Activated CD4-positive, alpha-beta T cell treated with anti-CD3 and anti-CD28 coated beads for 1 hour (primary cell): Measurements from ENCODE around the gene OR7C2.
"Not testable (repeated sequence)": the region's sequence is repeated elsewhere in the genome, so short reads cannot be mapped to it uniquely, and the experiment has no call there.

Experiments
- DNase-seq: peaks from one replicate; pipeline ENCODE4 v3.0.0-alpha.2; 2020

Gene OR7C2

GRCh38 chr19:14941189-14941588 lies at the start of gene OR7C2:
Gene OR7C2, plus strand, starts transcription at chr19:14941489. Its CDS starts 0 bp downstream, at chr19:14941489.
- DNase-seq = no peak

GRCh38 chr19:14901675-14902260 lies 39.5 kb upstream of the OR7C2 start:
- DNase-seq = no peak

- no peak for DNase-seq
These were observed 34.6 kb upstream of the OR7C2 start for GRCh38 chr19:14906711-14907110.

GRCh38 chr19:14915116-14915515 lies 26.2 kb upstream of the OR7C2 start:
- DNase-seq = no peak

- no peak for DNase-seq
These were observed 24.4 kb upstream of the OR7C2 start for GRCh38 chr19:14916848-14917247.

GRCh38 chr19:14933506-14933905 lies 7.8 kb upstream of the OR7C2 start:
- DNase-seq = no peak

- DNase-seq = no peak
These were observed 1.0 kb upstream of the OR7C2 start for GRCh38 chr19:14940266-14940665.

GRCh38 chr19:14943601-14944000 lies 2.3 kb downstream of the OR7C2 start:
- no peak for DNase-seq

- DNase-seq = no peak
These were observed 3.2 kb downstream of the OR7C2 start for GRCh38 chr19:14944456-14944855.

GRCh38 chr19:14949413-14949812 lies 8.1 kb downstream of the OR7C2 start:
- DNase-seq = not testable (repeated sequence)

- no peak for DNase-seq
These were observed 8.6 kb downstream of the OR7C2 start for GRCh38 chr19:14949876-14950275.

GRCh38 chr19:14950421-14950820 lies 9.1 kb downstream of the OR7C2 start:
- no peak for DNase-seq

- no peak for DNase-seq
These were observed 11.5 kb downstream of the OR7C2 start for GRCh38 chr19:14952767-14953166.

- DNase-seq = no peak
These were observed 12.9 kb downstream of the OR7C2 start for GRCh38 chr19:14954071-14954655.

- DNase-seq = no peak
These were observed 16.2 kb downstream of the OR7C2 start for GRCh38 chr19:14957464-14957863.

GRCh38 chr19:14959263-14959662 lies 18.0 kb downstream of the OR7C2 start:
- no peak for DNase-seq

- no peak for DNase-seq
These were observed 20.8 kb downstream of the OR7C2 start for GRCh38 chr19:14961956-14962685.

GRCh38 chr19:14968247-14968646 lies 27.0 kb downstream of the OR7C2 start:
- no peak for DNase-seq

GRCh38 chr19:14971474-14971873 lies 30.2 kb downstream of the OR7C2 start:
- no peak for DNase-seq

- no peak for DNase-seq
These were observed 31.4 kb downstream of the OR7C2 start for GRCh38 chr19:14972676-14973075.

GRCh38 chr19:14974488-14974887 lies 33.2 kb downstream of the OR7C2 start:
- no peak for DNase-seq

GRCh38 chr19:14977128-14977527 lies 35.8 kb downstream of the OR7C2 start:
- no peak for DNase-seq

- no peak for DNase-seq
These were observed 37.0 kb downstream of the OR7C2 start for GRCh38 chr19:14978161-14978776.
